Measurements from ENCODE around the gene ITGAL.

- TF ChIP-seq CTCF (conservative IDR thresholded peaks at IDR 0.05), result no peak
- no peak for TF ChIP-seq EZH2 (IDR thresholded peaks at IDR 0.05; ENCODE audit: low read depth)
Observed at GRCh38 chr16:30458561-30459394, 13.8 kb upstream of the ITGAL start.
